ENCODE results near the gene HSF4. TPM values are rescaled to one million over a fixed set of nuclear protein-coding genes. Genes with fewer than 3 reads are reported as not detected.

Gene HSF4
- total RNA-seq, 2 experiments from 2014 or later, result 8.1 to 17.0 TPM

GRCh38 chr16:67129422-67129821 lies 35.1 kb upstream of the HSF4 start:
- Histone ChIP-seq H3K27ac (ENCODE audit: low read depth, low read length, poor library complexity, severe bottlenecking) (no peak overlapping the region), H3K9me3 (ENCODE audit: low read length) (no peaks in the 10 kb centered on the region), H3K79me2 (ENCODE audit: insufficient read depth, low read depth, low read length) (no peaks in the 10 kb centered on the region), H3K9me2 (ENCODE audit: insufficient read depth, low read length) (no peaks in the 10 kb centered on the region), H3K36me3 (ENCODE audit: insufficient read depth, low read length) (peaks cover 44% of the 10 kb centered on the region), H3K4me3 (ENCODE audit: low read depth, low read length, poor library complexity, severe bottlenecking) (no peak overlapping the region), H3K4me1 (ENCODE audit: insufficient read depth, low read length, poor library complexity, severe bottlenecking) (no peaks in the 10 kb centered on the region), H2AFZ (ENCODE audit: low read length) (no peak overlapping the region), H3K4me2 (ENCODE audit: low read length) (no peak overlapping the region), H4K20me1 (ENCODE audit: insufficient read depth, low read length) (no peaks in the 10 kb centered on the region)
- DNase-seq (ENCODE audit: low spot score), result no peak
- intact Hi-C loops (cut with micrococcal nuclease; ENCODE audit: unreplicated experiment), result no loop called here
- TF ChIP-seq CTCF (conservative IDR thresholded peaks at IDR 0.05; ENCODE audit: low read length), result no peak
- TF ChIP-seq EZH2phosphoT487 (IDR thresholded peaks at IDR 0.05; ENCODE audit: borderline replicate concordance, low read depth, low read length), result no peak
- ChIA-PET POLR2A (no interaction called here), CTCF (ENCODE audit: unreplicated experiment) (no interaction called here)
- no TSS peak for BruUV-seq (replicated peaks)

GRCh38 chr16:67137605-67138004 lies 26.9 kb upstream of the HSF4 start:
- DNase-seq (ENCODE audit: low spot score), result no peak
- no peak overlapping the region for H2AFZ ChIP-seq (ENCODE audit: low read length)
- peaks cover 87% of the 10 kb centered on the region for H3K36me3 ChIP-seq (ENCODE audit: insufficient read depth, low read length)
- H3K9me2 ChIP-seq (ENCODE audit: insufficient read depth, low read length), result no peaks in the 10 kb centered on the region
- ChIA-PET CTCF (ENCODE audit: unreplicated experiment) (no interaction called here), POLR2A (no interaction called here)
- BruUV-seq (replicated peaks), result no TSS peak
- no peaks in the 10 kb centered on the region for H3K9me3 ChIP-seq (ENCODE audit: low read length)
- H3K27ac ChIP-seq (ENCODE audit: low read depth, low read length, poor library complexity, severe bottlenecking), result no peak overlapping the region
- no peak overlapping the region for H3K4me2 ChIP-seq (ENCODE audit: low read length)
- intact Hi-C loops (cut with micrococcal nuclease; ENCODE audit: unreplicated experiment), result no loop called here
- no peak for TF ChIP-seq CTCF (conservative IDR thresholded peaks at IDR 0.05; ENCODE audit: low read length)
- no peak for TF ChIP-seq EZH2phosphoT487 (IDR thresholded peaks at IDR 0.05; ENCODE audit: borderline replicate concordance, low read depth, low read length)
- no peaks in the 10 kb centered on the region for H3K4me1 ChIP-seq (ENCODE audit: insufficient read depth, low read length, poor library complexity, severe bottlenecking)
- H3K79me2 ChIP-seq (ENCODE audit: insufficient read depth, low read depth, low read length), result no peaks in the 10 kb centered on the region
- H3K4me3 ChIP-seq (ENCODE audit: low read depth, low read length, poor library complexity, severe bottlenecking), result no peak overlapping the region
- H4K20me1 ChIP-seq (ENCODE audit: insufficient read depth, low read length), result no peaks in the 10 kb centered on the region

- Histone ChIP-seq H4K20me1 (ENCODE audit: insufficient read depth, low read length) (no peaks in the 10 kb centered on the region), H3K9me3 (ENCODE audit: low read length) (no peaks in the 10 kb centered on the region), H3K27ac (ENCODE audit: low read depth, low read length, poor library complexity, severe bottlenecking) (no peak overlapping the region), H3K4me2 (ENCODE audit: low read length) (no peak overlapping the region), H3K79me2 (ENCODE audit: insufficient read depth, low read depth, low read length) (no peaks in the 10 kb centered on the region), H3K4me3 (ENCODE audit: low read depth, low read length, poor library complexity, severe bottlenecking) (no peak overlapping the region), H3K9me2 (ENCODE audit: insufficient read depth, low read length) (no peaks in the 10 kb centered on the region), H3K36me3 (ENCODE audit: insufficient read depth, low read length) (peaks cover 92% of the 10 kb centered on the region), H2AFZ (ENCODE audit: low read length) (no peak overlapping the region), H3K4me1 (ENCODE audit: insufficient read depth, low read length, poor library complexity, severe bottlenecking) (no peaks in the 10 kb centered on the region)
- BruUV-seq (replicated peaks), result no TSS peak
- intact Hi-C loops (cut with micrococcal nuclease; ENCODE audit: unreplicated experiment), result no loop called here
- CTCF ChIA-PET (ENCODE audit: unreplicated experiment), result no interaction called here
- DNase-seq (ENCODE audit: low spot score), result no peak
- TF ChIP-seq CTCF (conservative IDR thresholded peaks at IDR 0.05; ENCODE audit: low read length) (no peak), EZH2phosphoT487 (IDR thresholded peaks at IDR 0.05; ENCODE audit: borderline replicate concordance, low read depth, low read length) (no peak)
- POLR2A ChIA-PET, result interaction anchor here (0.7 to 1.4 kb wide), 3 partner anchors 9 to 27 kb away, joined by 3 read pairs; no protein-coding TSS in a partner anchor
These were observed 23.2 kb upstream of the HSF4 start for GRCh38 chr16:67141391-67141790.
